ENCODE measurements around the gene KBTBD12.
"Not testable (repeated sequence)": the region's sequence is repeated elsewhere in the genome, so short reads cannot be mapped to it uniquely, and the experiment has no call there.

Gene KBTBD12

DNA sequence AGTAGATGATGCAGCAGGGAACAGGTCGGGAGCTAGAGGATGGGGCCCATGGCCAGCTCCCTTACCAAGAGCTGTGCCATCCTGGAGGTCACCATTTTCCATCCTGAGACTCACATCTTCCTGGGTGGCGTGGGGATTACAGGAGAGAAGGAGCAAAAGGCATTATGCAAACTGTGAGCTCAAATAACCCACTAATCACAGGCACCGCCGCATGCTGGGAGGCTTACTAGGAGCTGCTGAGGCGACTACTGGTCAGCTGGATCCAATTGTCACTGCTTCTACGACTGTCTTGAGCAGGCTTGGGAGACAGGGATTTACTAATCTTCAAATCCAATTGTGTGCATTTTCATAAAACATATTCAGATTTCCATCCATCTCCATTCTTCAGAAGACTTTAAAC is 12.5 kb upstream of the KBTBD12 start:
- no peak for DNase-seq (ENCODE audit: low read depth)
- no peak overlapping the region for H3K4me3 ChIP-seq (ENCODE audit: control insufficient read depth, low read depth, low read length)
- TF ChIP-seq, protein P1, sequence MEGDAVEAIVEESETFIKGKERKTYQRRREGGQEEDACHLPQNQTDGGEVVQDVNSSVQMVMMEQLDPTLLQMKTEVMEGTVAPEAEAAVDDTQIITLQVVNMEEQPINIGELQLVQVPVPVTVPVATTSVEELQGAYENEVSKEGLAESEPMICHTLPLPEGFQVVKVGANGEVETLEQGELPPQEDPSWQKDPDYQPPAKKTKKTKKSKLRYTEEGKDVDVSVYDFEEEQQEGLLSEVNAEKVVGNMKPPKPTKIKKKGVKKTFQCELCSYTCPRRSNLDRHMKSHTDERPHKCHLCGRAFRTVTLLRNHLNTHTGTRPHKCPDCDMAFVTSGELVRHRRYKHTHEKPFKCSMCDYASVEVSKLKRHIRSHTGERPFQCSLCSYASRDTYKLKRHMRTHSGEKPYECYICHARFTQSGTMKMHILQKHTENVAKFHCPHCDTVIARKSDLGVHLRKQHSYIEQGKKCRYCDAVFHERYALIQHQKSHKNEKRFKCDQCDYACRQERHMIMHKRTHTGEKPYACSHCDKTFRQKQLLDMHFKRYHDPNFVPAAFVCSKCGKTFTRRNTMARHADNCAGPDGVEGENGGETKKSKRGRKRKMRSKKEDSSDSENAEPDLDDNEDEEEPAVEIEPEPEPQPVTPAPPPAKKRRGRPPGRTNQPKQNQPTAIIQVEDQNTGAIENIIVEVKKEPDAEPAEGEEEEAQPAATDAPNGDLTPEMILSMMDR (IDR thresholded peaks at IDR 0.05; ENCODE audit: control insufficient read depth, insufficient read depth, low read depth, low read length, missing control alignments), result no peak

DNA sequence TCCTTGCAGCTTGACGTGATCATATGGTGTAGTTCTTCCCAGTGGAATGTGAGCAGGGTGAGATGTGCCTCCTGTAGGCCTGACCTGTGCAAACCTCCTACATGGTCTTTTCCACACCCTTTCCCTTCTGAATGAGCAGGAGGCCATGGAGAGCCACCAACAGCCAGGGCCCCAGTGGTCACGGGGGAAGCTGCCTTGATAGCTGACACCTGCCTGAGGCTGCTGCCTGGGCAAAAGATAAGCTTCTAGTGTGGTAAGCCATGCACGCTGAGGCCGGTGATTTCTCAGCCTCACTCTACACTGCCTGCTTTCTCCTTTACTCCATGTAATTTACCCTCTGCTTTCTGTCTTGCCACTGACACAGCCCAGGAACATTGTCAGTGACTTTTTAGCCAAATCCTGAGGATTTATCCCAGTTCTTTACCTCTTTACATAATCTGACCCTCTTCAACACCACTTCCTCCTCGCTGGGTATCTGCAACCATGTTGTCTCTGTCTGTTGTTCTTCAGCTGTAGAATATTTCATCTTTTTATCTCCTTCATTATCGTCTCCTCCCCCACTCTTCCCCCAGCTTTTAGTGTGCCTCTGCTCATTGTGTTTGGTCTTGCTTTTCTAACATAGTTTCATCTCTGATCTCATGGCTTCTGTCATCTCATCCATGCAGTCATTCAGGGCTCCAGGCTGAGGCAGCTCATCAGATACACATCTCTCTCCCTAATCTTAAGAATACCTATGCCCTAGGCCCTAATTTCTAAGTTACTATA is 11.2 kb upstream of the KBTBD12 start:
- H3K4me3 ChIP-seq (ENCODE audit: control insufficient read depth, low read depth, low read length), result no peak overlapping the region
- no peak for DNase-seq (ENCODE audit: low read depth)
- TF ChIP-seq, protein P1 (IDR thresholded peaks at IDR 0.05; ENCODE audit: control insufficient read depth, insufficient read depth, low read depth, low read length, missing control alignments), result no peak

DNA sequence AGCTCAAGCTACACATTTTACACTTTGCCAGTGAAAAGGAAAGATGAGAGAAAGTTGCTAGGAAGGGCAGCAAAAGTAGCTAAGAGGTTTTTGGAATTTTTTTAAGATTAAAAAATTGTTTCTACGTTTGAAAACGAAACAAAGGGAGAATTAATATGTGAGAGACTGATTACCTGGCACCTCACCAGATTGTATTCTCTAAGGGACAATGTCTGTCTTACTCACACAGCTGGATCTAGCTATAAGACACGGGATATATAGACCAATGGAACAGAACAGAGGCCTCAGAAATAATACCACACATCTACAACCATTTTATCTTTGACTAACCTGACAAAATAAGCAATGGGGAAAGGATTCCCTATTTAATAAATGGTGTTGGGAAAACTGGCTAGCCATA is 9.5 kb upstream of the KBTBD12 start:
- DNase-seq (ENCODE audit: low read depth), result no peak
- H3K4me3 ChIP-seq (ENCODE audit: control insufficient read depth, low read depth, low read length), result no peak overlapping the region
- TF ChIP-seq, protein P1 (IDR thresholded peaks at IDR 0.05; ENCODE audit: control insufficient read depth, insufficient read depth, low read depth, low read length, missing control alignments), result no peak

DNA sequence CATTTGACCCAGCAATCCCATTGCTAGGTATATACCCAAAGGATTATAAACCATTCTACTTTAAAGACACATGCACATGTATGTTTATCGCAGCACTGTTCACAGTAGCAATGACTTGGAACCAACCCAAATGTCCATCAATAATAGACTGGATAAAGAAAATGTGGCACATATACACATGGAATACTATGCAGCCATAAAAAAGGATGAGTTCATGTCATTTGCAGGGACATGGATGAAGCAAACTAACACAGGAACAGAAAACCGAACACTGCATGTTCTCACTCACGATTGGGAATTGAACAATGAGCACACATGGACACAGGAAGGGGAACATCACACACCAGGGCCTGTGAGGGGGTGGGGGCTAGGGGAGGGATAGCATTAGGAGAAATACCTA is 8.4 kb upstream of the KBTBD12 start:
- DNase-seq (ENCODE audit: low read depth); H3K4me3 ChIP-seq (ENCODE audit: control insufficient read depth, low read depth, low read length): not testable (repeated sequence)

DNA sequence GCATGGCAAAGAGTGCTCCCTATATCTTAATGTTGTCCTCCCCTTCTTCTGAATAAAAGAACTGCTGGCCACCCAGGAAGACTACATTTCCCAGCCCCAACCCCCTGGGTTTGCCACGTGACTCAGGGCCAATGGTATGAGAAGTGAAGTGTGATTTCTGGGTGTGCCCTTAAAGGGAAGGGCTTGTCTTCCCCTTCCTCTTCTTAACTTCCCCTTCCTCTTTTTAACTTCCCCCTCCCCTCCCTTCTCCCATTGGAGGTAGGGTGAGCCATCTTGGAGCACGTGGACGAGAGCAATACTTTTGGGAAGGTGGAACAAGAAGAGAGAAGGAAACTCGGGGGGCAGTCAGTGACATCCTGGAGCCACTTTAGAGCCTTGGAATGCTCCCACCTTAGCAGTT is 6.8 kb upstream of the KBTBD12 start:
- no peak overlapping the region for H3K4me3 ChIP-seq (ENCODE audit: control insufficient read depth, low read depth, low read length)
- TF ChIP-seq, protein P1 (IDR thresholded peaks at IDR 0.05; ENCODE audit: control insufficient read depth, insufficient read depth, low read depth, low read length, missing control alignments), result no peak
- no peak for DNase-seq (ENCODE audit: low read depth)

DNA sequence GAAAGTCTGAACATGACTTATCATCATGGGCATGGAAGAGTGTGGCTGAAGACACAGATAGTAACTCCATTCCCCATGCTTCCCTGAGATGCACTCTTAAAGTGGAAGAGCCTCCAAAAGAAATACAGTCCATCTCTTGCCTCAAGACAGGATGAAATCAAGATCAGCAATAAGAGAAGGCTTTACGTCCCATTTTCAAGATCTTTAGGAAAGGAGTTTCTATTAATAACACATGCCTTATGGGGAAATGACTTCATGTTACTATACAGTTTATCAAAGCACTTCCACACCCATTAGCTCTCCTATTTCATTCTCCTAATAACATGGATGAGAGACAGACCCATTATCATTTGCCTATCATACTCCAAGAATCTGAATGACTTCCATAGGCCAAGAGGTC is 6.1 kb upstream of the KBTBD12 start:
- no peak for DNase-seq (ENCODE audit: low read depth)
- H3K4me3 ChIP-seq (ENCODE audit: control insufficient read depth, low read depth, low read length), result no peak overlapping the region
- TF ChIP-seq, protein P1 (IDR thresholded peaks at IDR 0.05; ENCODE audit: control insufficient read depth, insufficient read depth, low read depth, low read length, missing control alignments), result no peak

DNA sequence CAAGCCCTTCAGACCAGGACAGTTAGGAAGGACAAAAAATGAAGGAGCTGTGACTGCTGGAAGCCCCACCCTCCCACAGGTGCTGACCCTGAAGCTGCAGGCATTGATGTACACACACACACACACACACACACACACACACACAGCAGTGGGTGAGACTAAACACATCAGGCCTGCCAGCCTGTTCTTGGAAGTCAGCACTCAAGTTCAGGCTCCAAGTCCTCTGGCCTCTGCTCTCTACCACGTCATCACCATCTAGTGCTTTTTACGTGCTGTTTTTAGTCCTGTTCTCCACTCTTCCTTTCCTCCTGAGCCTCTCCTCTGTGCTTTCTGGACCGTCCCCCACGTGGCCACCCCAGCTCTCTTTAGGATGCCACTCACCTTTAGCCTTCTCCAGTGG is 5.4 kb upstream of the KBTBD12 start:
- H3K4me3 ChIP-seq (ENCODE audit: control insufficient read depth, low read depth, low read length), result no peak overlapping the region
- no peak for DNase-seq (ENCODE audit: low read depth)
- TF ChIP-seq, protein P1 (IDR thresholded peaks at IDR 0.05; ENCODE audit: control insufficient read depth, insufficient read depth, low read depth, low read length, missing control alignments), result no peak
